HCT116 (cell line): ENCODE measurements around the gene DPH1.

ENCODE experiments used
- CEBPB ChIP-seq: IDR thresholded peaks from 2 replicates; pipeline ENCODE4 v1.6.1; 2012; ENCODE audit warnings: low read depth
- CTCF ChIP-seq, 3 experiments: fragments of 200-600 bp in 1 of 3; sonication (generic) in 1 of 3; IDR thresholded peaks in 2 of 3; conservative IDR thresholded peaks in 1 of 3; 2 replicates each; pipeline ENCODE4 v1.5.1; 2012 to 2017; ENCODE audit warnings: low read depth in 2 of 3, low read length in 2 of 3, antibody characterized with exemption in 1 of 3, borderline replicate concordance in 1 of 3, control low read depth in 1 of 3, mild to moderate bottlenecking in 1 of 3, mixed read lengths in 1 of 3, mixed run types in 1 of 3, moderate library complexity in 1 of 3; ENCODE audit not compliant: insufficient read depth in 1 of 3
- EZH2 ChIP-seq: fragments of 200-600 bp; sonication (generic); IDR thresholded peaks from 2 replicates; pipeline ENCODE4 v1.6.1; 2017; ENCODE audit warnings: antibody characterized with exemption, mixed run types
- POLR2A ChIP-seq: IDR thresholded peaks from 2 replicates; pipeline ENCODE4 v1.7.0; 2011; ENCODE audit warnings: borderline replicate concordance; ENCODE audit not compliant: insufficient read depth, insufficient read length; ENCODE audit errors: extremely low read depth
- RAD21 ChIP-seq: IDR thresholded peaks from 2 replicates; pipeline ENCODE4 v1.6.1; 2012; ENCODE audit warnings: low read depth, mild to moderate bottlenecking
- SIN3A ChIP-seq: IDR thresholded peaks from 2 replicates; pipeline ENCODE4 v1.6.1; 2012; ENCODE audit warnings: low read depth
- ZNF274 ChIP-seq: fragments of 200-500 bp; sonication (Bioruptor generic); IDR thresholded peaks from 2 replicates; pipeline ENCODE4 v1.6.1; 2014; ENCODE audit warnings: mild to moderate bottlenecking, low read depth, low read length, inconsistent platforms

- TF ChIP-seq RAD21: no peak
- no peak for TF ChIP-seq POLR2A
- no peak for TF ChIP-seq CTCF (IDR thresholded peaks at IDR 0.05 in 2 of 3, conservative IDR thresholded peaks at IDR 0.05 in 1 of 3; ENCODE audit: borderline replicate concordance in 1 of 3, insufficient read depth in 1 of 3, low read depth in 2 of 3, low read length in 2 of 3)
- TF ChIP-seq SIN3A: no peak
- TF ChIP-seq EZH2: no peak
- no peak for TF ChIP-seq CEBPB
- no peak for TF ChIP-seq ZNF274
Observed at GRCh38 chr17:2085648-2085949, 55.6 kb downstream of the DPH1 start.
